GM23338 (cell line): ENCODE measurements around the gene NPC1L1. TPM values are rescaled to one million over a fixed set of nuclear protein-coding genes. Genes with fewer than 3 reads are reported as not detected.

Experiments
- ATAC-seq: fragments of 200-7000 bp; cut with Tn5 transposase; 3 replicates; pipeline ENCODE4 v1.9.1; 2020
- DNase-seq: peaks from one replicate; pipeline ENCODE4 v3.0.0-alpha.2; 2015; ENCODE audit warnings: low spot score
- H2AFZ ChIP-seq: fragments of 200-600 bp; sonication (generic); 2 replicates; pipeline ENCODE4 v1.8.0; 2016; ENCODE audit warnings: antibody characterized with exemption, mild to moderate bottlenecking, moderate library complexity
- H3F3A ChIP-seq: fragments of 200-600 bp; sonication (generic); replicated peaks from 2 replicates; pipeline ENCODE4 v1.8.0; 2017; ENCODE audit warnings: antibody characterized with exemption, mixed run types, low read depth
- H3K27ac ChIP-seq: fragments of 200-600 bp; sonication (generic); 2 replicates; pipeline ENCODE4 v1.6.1; 2016; ENCODE audit warnings: low read depth
- H3K27me3 ChIP-seq: fragments of 200-600 bp; sonication (generic); 2 replicates; pipeline ENCODE4 v1.8.0; 2016; ENCODE audit warnings: mild to moderate bottlenecking, mixed run types, moderate library complexity; ENCODE audit not compliant: insufficient read depth
- H3K36me3 ChIP-seq: fragments of 200-600 bp; sonication (generic); 2 replicates; pipeline ENCODE4 v1.8.0; 2016; ENCODE audit warnings: mild to moderate bottlenecking; ENCODE audit not compliant: insufficient read depth
- H3K4me1 ChIP-seq: fragments of 200-600 bp; sonication (generic); 2 replicates; pipeline ENCODE4 v1.8.0; 2016; ENCODE audit warnings: mild to moderate bottlenecking, moderate library complexity; ENCODE audit not compliant: insufficient read depth
- H3K4me2 ChIP-seq: fragments of 200-600 bp; sonication (generic); 2 replicates; pipeline ENCODE4 v1.7.1; 2017; ENCODE audit warnings: mixed run types
- H3K4me3 ChIP-seq: fragments of 200-600 bp; sonication (generic); 2 replicates; pipeline ENCODE4 v1.6.1; 2016; ENCODE audit warnings: mixed run types
- H3K79me2 ChIP-seq: fragments of 200-600 bp; sonication (generic); replicated peaks from 2 replicates; pipeline ENCODE4 v1.8.0; 2017; ENCODE audit warnings: mild to moderate bottlenecking; ENCODE audit not compliant: insufficient read depth
- H3K9me2 ChIP-seq: fragments of 200-600 bp; sonication (generic); 2 replicates; pipeline ENCODE4 v1.8.0; 2017; ENCODE audit not compliant: insufficient read depth
- H4K20me1 ChIP-seq: fragments of 200-600 bp; sonication (generic); replicated peaks from 2 replicates; pipeline ENCODE4 v1.8.0; 2017; ENCODE audit warnings: mild to moderate bottlenecking; ENCODE audit not compliant: insufficient read depth
- H3K27ac Mint-ChIP-seq: 2 replicates; pipeline ENCODE4 v1.8.0; 2020; ENCODE audit warnings: inconsistent platforms, mild to moderate bottlenecking, moderate library complexity, mixed read lengths
- H3K27me3 Mint-ChIP-seq: 3 replicates; pipeline ENCODE4 v1.8.0; 2022; ENCODE audit warnings: low read depth, mild to moderate bottlenecking, moderate library complexity, mixed read lengths, inconsistent platforms; ENCODE audit not compliant: insufficient read depth, poor library complexity
- H3K36me3 Mint-ChIP-seq: 3 replicates; pipeline ENCODE4 v1.8.0; 2021; ENCODE audit warnings: low read depth, mild to moderate bottlenecking, inconsistent platforms, moderate library complexity, mixed read lengths
- H3K4me1 Mint-ChIP-seq: 3 replicates; pipeline ENCODE4 v1.8.0; 2020; ENCODE audit warnings: mild to moderate bottlenecking, inconsistent platforms, mixed read lengths
- H3K4me3 Mint-ChIP-seq: 3 replicates; pipeline ENCODE4 v1.8.0; 2021; ENCODE audit warnings: moderate library complexity, mild to moderate bottlenecking, inconsistent platforms, mixed read lengths
- H3K9me3 Mint-ChIP-seq: 3 replicates; pipeline ENCODE4 v1.8.0; 2020; ENCODE audit warnings: moderate library complexity, mild to moderate bottlenecking, inconsistent platforms, mixed read lengths
- CTCF ChIP-seq, 2 experiments: fragments of 200-600 bp in 1 of 2; sonication (generic) in 1 of 2; conservative IDR thresholded peaks; 2 replicates each; pipeline versions ENCODE4 v1.5.1 to v1.6.1; 2016 to 2017; ENCODE audit warnings: antibody characterized with exemption in 2 of 2, low read depth in 2 of 2, mild to moderate bottlenecking in 2 of 2, moderate library complexity in 1 of 2
- EZH2phosphoT487 ChIP-seq: fragments of 200-600 bp; sonication (generic); IDR thresholded peaks from one replicate; pipeline ENCODE4 v1.8.1; 2018; ENCODE audit warnings: antibody characterized with exemption; ENCODE audit not compliant: unreplicated experiment
- REST ChIP-seq: IDR thresholded peaks from one replicate; pipeline ENCODE4 v1.6.1; 2018; ENCODE audit warnings: antibody characterized with exemption; ENCODE audit not compliant: unreplicated experiment
- STAT1 ChIP-seq: IDR thresholded peaks from one replicate; pipeline ENCODE4 v1.6.1; 2016; ENCODE audit warnings: antibody characterized with exemption; ENCODE audit not compliant: unreplicated experiment
- polyA plus RNA-seq: library from polyadenylated mRNA; unstranded; fragments of >200 nt; fragmentation: Nextera tagmentation; extraction: Ambion mirVana; gene quantifications from 2 replicates; pipeline ENCODE4 v1.2.1, GENCODE V29; 2016
- total RNA-seq: library from RNA; depleted of rRNA; stranded (reverse); fragments of >200 nt; shearing (Covaris generic); gene quantifications from 2 replicates; pipeline ENCODE4 v1.2.3, GENCODE V29; 2014

NPC1L1 gene
- total and polyA plus RNA-seq, 2 experiments from 2014 or later = 0.03 TPM; not detected in 1

- Mint-ChIP-seq H3K9me3 (no peaks in the 10 kb centered on the region; the same call in 2 of the 3 replicates), H3K4me3 (no peak overlapping the region), H3K4me1 (peaks cover 14% of the 10 kb centered on the region), H3K27me3 (peaks cover 4% of the 10 kb centered on the region), H3K27ac (no peak overlapping the region), H3K36me3 (peaks cover 39% of the 10 kb centered on the region)
- Histone ChIP-seq H3K79me2 (peaks cover 68% of the 10 kb centered on the region), H3F3A (no peaks in the 10 kb centered on the region), H3K27ac (no peak overlapping the region), H3K36me3 (peaks cover 28% of the 10 kb centered on the region), H3K4me2 (no peak overlapping the region), H4K20me1 (peaks cover 53% of the 10 kb centered on the region), H3K4me1 (peaks cover 7% of the 10 kb centered on the region), H3K9me2 (no peaks in the 10 kb centered on the region), H3K27me3 (no peaks in the 10 kb centered on the region), H3K4me3 (no peak overlapping the region), H2AFZ (no peak overlapping the region)
- ATAC-seq (no peak), DNase-seq (no peak)
- TF ChIP-seq REST = no peak
- TF ChIP-seq CTCF (conservative IDR thresholded peaks at IDR 0.05; ENCODE audit: low read depth in 2 of 2) = no peak
Measured at GRCh38 chr7:44486001-44486400, 55.1 kb downstream of the NPC1L1 start.

GRCh38 chr7:44484482-44485313 is 56.4 kb downstream of the NPC1L1 start:
- Histone ChIP-seq H4K20me1 (peaks cover 57% of the 10 kb centered on the region), H3K4me2 (no peak overlapping the region), H3K9me2 (no peaks in the 10 kb centered on the region), H3K27me3 (no peaks in the 10 kb centered on the region), H3F3A (no peaks in the 10 kb centered on the region), H3K27ac (no peak overlapping the region), H3K79me2 (peaks cover 63% of the 10 kb centered on the region), H3K4me1 (peaks cover 7% of the 10 kb centered on the region), H2AFZ (no peak overlapping the region), H3K4me3 (no peak overlapping the region), H3K36me3 (peaks cover 30% of the 10 kb centered on the region)
- H3K27me3 Mint-ChIP-seq = no peaks in the 10 kb centered on the region
- no peak overlapping the region for H3K4me3 Mint-ChIP-seq
- ATAC-seq = no peak
- no peak overlapping the region for H3K27ac Mint-ChIP-seq
- peaks cover 14% of the 10 kb centered on the region for H3K4me1 Mint-ChIP-seq
- peaks cover 47% of the 10 kb centered on the region for H3K36me3 Mint-ChIP-seq
- DNase-seq = no peak
- H3K9me3 Mint-ChIP-seq = no peaks in the 10 kb centered on the region
- TF ChIP-seq STAT1 (no peak), EZH2phosphoT487 (no peak), REST (no peak)
